ENCODE results near the gene HSBP1L1. TPM values are rescaled to one million over a fixed set of nuclear protein-coding genes. Genes with fewer than 3 reads are reported as not detected.
A peak's percentile ranks its signal among the peaks of the same experiment; 100 is the strongest.

The HSBP1L1 gene
- total RNA-seq: 10 to 100 TPM; 25.7 to 51.8 (median 39.6) TPM

GRCh38 chr18:79964330-79965118 is at the start of gene HSBP1L1:
Gene HSBP1L1, plus strand, starts transcription at chr18:79964643. Its CDS starts 93 bp downstream, at chr18:79964736.
- Histone ChIP-seq H3K4me1 (peaks cover 21 to 46% of the 10 kb centered on the region in 2 donors), H3K4me3 (replicated peaks in 1 of 3) (peak within 1 kb of the TSS; percentile 63 to 70 (median 69)), H3K9me3 (no peaks in the 10 kb centered on the region), H3K36me3 (no peaks in the 10 kb centered on the region), H3K27ac (peak within 1 kb of the TSS; percentile 73 to 86 (median 81)), H3K27me3 (no peaks in the 10 kb centered on the region)
- intact Hi-C loops (cut with DNase I): no loop called here
- TF ChIP-seq POLR2A (IDR thresholded peaks at IDR 0.05) (peak in 1 of 2 donors; percentile 86), CTCF (IDR thresholded peaks at IDR 0.05) (peak in 3 of 6 experiments; percentile 34 to 62 (median 56))
- WGBS, 2 donors: 0 to 2% methylated on average over 3 to 10 of the region's 73 CpGs
- DNase-seq: peak; percentile 83 to 86

- TF ChIP-seq CTCF (IDR thresholded peaks at IDR 0.05) (no peak), POLR2A (IDR thresholded peaks at IDR 0.05) (no peak)
- H3K36me3 ChIP-seq: peaks cover 23 to 47% of the 10 kb centered on the region in 2 donors
- 90 to 93% methylated on average over 40 to 48 of the region's 50 CpGs for WGBS, 2 donors
- H3K27ac ChIP-seq: no peak overlapping the region
- no peaks in the 10 kb centered on the region for H3K9me3 ChIP-seq
- H3K4me3 ChIP-seq (replicated peaks in 1 of 3): no peak overlapping the region
- intact Hi-C loops (cut with DNase I): no loop called here
- H3K27me3 ChIP-seq: no peaks in the 10 kb centered on the region
- DNase-seq: no peak
- H3K4me1 ChIP-seq: no peaks in the 10 kb centered on the region
Observed at GRCh38 chr18:79915161-79916127, 49.0 kb upstream of the HSBP1L1 start.

- Histone ChIP-seq H3K9me3 (no peaks in the 10 kb centered on the region), H3K36me3 (peaks cover 23 to 47% of the 10 kb centered on the region in 2 donors)
- no peak for TF ChIP-seq POLR2A (IDR thresholded peaks at IDR 0.05)
- no peak for TF ChIP-seq CTCF (IDR thresholded peaks at IDR 0.05)
Observed at GRCh38 chr18:79916128-79916494, 48.3 kb upstream of the HSBP1L1 start.

GRCh38 chr18:79916546-79917168 is 47.8 kb upstream of the HSBP1L1 start:
- H3K36me3 ChIP-seq: peaks cover 23 to 47% of the 10 kb centered on the region in 2 donors
- intact Hi-C loops (cut with DNase I): no loop called here
- no peak for DNase-seq

More at GRCh38 chr18:79916128-79916494, 48.3 kb upstream of the HSBP1L1 start:
- H3K27me3 ChIP-seq: no peaks in the 10 kb centered on the region
- 69 to 77% methylated on average over 23 to 26 of the region's 26 CpGs for WGBS, 2 donors
- H3K4me3 ChIP-seq (replicated peaks in 1 of 3): no peak overlapping the region
- H3K4me1 ChIP-seq: no peaks in the 10 kb centered on the region
- no peak for DNase-seq
- intact Hi-C loops (cut with DNase I): no loop called here
- no peak overlapping the region for H3K27ac ChIP-seq

More at GRCh38 chr18:79916546-79917168, 47.8 kb upstream of the HSBP1L1 start:
- 94 to 99% methylated on average over 19 to 24 of the region's 24 CpGs for WGBS, 2 donors
- H3K27ac ChIP-seq: no peak overlapping the region
- H3K4me1 ChIP-seq: no peaks in the 10 kb centered on the region
- TF ChIP-seq CTCF (IDR thresholded peaks at IDR 0.05): no peak
- TF ChIP-seq POLR2A (IDR thresholded peaks at IDR 0.05): no peak
- no peaks in the 10 kb centered on the region for H3K27me3 ChIP-seq
- H3K4me3 ChIP-seq (replicated peaks in 1 of 3): no peak overlapping the region
- H3K9me3 ChIP-seq: no peaks in the 10 kb centered on the region

Data from thyroid gland (tissue), 4 donors.